Fibroblast of skin of right biceps (primary cell): Measurements from ENCODE around the gene NEURL4.

ENCODE experiments used
- DNase-seq: peaks from one replicate; pipeline ENCODE4 v3.0.0-alpha.2; 2013

Gene NEURL4

DNA sequence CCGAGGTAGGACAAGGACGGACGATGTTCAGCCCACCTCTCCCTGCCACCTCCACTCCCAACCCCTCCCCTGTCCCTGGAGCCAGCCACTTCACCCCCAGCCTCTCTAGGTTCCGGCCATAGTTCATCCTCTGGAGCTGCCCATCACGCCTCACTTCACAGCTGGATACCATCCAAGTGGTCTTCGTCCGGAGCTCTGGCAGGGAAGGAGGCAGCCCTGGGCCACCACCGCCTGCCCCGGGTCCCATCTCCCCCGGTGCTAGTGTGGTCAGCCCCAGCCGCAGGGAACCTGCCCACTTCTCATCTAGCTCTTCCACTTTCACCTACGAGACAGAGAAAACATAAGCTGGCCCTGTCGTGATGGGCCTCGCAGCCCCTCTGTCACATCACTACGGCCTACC, 7.7 kb downstream of the NEURL4 start:
- no peak for DNase-seq

GRCh38 chr17:7318121-7318860, 10.8 kb downstream of the NEURL4 start:
- no peak for DNase-seq

- DNase-seq = no peak
Measured at GRCh38 chr17:7317161-7317803, 11.9 kb downstream of the NEURL4 start.

DNA sequence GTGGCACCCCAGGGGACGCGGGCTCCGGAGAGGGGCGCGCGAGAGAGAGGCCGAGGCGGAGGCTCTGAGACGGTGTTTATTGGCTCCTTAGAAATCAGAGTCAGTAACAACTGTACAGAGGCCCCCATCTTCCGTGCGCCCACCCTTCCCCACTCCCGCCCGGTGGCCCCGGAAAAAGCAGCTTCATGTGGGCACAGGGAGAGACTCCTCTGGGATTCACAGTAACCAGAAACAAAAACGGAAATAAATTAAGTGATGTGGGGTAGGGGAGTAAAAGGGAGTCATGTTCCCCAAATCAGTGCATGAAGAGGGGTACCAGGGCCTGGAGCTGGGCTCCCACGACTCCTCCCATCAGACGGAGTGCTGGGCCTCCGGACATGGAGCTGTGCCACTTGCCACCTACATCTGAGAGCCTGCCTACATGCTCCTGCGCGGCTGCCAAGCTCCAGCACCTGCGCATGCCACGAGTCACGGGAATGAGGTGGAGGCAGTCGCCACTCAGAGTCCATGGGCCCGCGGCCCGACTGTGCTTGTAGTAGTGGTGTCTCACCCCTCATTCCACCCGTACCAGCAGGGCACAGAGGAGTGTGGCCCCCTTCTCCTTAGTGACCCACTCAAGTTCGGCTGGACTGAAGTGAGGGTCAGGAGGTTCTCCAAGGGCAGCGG, 13.4 kb downstream of the NEURL4 start:
- no peak for DNase-seq

DNA sequence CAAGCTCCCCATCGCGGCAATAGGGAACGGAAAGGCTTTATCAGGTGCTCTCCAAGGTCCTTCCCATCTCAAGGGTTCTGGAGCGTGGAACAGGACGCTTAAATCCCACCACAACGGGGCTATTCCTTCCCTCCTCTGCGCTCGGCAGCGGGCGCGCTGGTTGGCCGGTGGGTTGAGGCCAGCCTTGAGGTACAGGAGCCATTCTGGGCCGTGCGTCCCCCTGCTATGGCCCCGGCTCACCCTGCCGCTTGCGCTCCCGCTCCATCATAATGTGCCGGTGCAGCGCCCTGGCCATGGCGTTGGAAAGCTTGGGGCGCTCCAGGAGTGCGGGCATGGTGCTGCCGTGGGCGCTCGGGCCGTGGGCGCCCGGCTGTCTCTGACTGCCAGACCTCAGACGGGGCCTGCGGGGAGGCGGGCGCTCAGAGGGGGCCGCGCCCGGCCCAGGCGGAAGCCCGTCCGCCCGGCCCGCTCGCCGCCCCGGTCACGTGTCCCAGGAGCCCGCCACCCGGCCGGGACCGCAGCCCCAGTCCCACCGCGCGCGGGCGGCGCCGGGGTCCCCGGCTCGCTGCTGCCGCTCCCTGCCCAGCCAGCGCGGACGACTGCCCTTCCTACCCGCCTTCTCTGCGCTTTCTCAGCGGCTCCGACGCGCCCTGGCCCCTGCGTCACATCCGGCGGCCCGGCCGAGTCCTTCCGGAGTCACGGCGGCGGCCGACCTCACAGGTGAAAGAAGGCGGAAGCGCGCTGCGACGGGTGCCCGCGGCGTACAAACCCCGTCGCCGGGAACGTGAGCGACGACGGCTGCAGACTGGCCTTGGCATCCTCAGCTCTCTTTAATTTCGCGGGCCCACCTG, 14.2 kb downstream of the NEURL4 start, which contains the start of gene GPS2:
Gene GPS2 (minus strand): TSS at position 642 of the 851 bp plus-strand sequence. CDS start 308 bp downstream, at position 334.
- peak; percentile 81 for DNase-seq

DNA sequence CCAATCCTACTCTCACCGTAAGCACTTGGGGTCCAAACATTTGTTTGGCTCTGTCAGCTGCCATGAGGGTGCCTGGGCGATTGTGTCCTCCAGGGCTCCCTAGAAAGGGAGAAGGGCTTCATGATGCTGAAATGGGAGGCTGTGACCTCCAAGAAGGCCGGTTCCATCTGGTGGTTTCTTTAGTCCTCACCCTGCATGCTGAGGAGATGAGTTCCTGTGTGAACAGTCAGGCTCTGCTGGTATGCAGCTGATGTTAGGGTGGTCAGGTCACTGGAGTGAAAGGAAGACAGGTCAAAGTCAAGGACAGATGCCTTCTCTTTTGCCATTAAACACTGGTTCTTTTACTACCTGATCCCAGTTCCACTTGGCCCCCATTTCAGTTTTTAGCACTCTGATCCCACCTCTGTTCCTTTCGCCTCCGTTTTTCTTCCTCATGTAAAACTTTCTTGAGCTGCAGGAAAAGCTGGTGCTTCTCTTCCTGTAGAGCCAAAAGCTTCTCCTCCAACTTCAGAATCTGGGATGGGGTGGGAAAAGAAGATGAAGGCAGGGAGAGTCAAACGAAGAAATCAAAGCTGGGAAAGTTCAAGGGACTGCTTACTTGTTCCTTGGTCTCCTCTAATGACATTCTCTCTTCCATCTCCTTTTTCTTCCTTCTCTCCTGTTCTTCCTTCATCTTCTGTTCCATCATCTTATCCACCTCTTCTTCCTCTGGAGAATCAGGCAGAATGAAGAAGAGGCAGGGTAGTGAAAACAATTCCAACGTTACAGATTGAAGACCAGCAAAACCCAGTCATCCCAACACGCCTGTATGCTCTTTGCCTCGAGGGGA, 15.0 kb downstream of the NEURL4 start:
- DNase-seq = peak; percentile 14

GRCh38 chr17:7313088-7313889, 15.8 kb downstream of the NEURL4 start:
- peak; percentile 15 for DNase-seq

DNA sequence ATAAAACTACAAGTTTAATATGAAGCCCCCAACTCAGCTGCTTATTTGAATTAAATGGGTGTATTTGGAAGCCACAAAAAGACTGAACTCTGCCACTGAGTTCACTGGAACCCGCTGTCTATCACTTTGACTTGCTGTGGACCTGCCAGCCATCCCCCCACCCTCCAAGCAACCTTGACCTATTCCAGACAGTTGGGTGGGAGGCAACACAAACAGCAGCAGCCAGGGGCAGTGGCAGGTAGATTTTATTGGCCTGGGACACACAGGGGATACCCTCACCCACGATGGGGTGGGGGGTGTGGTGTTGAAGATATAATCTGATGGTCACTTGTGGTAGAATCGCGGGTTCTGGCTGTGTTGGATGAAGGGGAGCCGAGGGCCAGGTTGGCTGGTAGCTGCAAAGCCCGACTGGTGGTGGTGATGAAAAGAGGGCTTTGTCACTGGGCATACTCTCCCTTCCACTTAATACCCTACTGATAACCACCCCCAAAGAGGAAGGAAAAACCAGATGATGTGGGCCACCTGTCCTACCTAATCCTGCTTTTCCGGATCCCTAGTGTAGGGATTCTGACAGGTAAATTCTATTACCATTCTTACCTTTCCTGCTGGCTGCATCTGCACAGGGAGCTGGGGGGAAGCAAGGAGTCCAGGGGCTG, 16.6 kb downstream of the NEURL4 start:
- DNase-seq = no peak

DNA sequence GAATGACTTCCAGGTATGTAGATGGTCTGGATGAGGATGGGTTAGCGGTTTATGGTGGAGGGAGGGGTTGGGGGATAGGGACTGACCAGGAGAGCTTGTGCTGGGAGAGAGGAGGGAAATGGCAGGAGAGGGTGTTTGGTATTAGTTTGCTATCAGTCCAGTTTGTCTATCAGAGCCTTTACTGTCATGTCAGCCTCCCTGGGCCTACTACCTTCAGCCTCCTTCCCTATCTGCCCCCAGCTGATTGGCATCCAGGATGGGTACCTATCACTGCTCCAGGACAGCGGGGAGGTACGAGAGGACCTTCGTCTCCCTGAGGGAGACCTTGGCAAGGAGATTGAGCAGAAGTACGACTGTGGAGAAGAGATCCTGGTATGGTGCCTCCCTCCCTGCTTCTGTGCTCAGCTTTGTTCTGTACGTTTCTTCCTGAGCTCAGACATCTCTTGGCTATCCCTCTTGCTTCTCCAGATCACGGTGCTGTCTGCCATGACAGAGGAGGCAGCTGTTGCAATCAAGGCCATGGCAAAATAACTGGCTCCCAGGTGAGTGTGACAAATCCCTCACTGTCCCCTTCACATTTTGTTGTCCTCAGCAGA, 17.9 kb downstream of the NEURL4 start:
- no peak for DNase-seq

- DNase-seq = no peak
Measured at GRCh38 chr17:7309628-7310027, 19.5 kb downstream of the NEURL4 start.

GRCh38 chr17:7308625-7309433, 20.3 kb downstream of the NEURL4 start:
- DNase-seq = peak; percentile 82

- DNase-seq = peak; percentile 45
Measured at GRCh38 chr17:7307686-7308624, 21.2 kb downstream of the NEURL4 start.

DNA sequence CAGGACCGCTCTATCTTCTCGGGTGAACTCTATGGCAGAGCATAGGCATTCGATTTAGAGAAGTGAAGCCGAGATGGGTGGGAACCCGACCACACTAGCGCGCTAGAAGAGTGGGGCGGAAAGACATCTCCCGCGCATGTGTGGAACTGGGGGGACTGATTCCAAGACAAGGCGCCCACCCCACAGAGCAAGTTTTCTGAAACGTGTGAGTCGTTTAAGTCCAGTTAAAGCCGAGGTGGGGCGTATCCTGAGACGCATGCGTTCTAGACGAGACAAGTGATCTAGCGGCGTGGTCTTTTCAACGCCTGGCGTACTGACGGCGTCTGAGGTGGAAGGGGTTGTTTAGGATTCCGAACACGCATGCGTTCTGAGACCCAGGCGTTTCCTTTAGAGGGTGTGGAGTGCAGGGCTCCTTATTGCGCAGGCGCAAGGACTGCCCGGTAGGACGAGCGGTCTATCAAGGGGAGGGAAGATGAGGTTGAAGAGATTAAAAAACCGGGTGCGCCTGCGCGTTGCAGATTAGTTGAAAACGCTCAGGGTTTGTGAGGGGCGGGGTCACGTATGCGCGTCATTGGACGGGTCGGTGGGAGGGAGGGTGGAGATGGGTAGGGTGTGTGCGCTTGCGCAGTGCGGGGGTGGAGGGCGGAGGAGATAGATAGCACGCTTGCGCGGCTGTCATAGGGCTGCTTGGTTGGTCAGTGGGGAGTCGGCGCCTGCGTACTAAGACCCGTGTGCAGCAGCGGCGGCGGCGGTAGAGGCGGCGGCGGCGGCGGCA, 22.0 kb downstream of the NEURL4 start, which contains the start of gene EIF5A:
Gene EIF5A (plus strand): TSS at position 718 of the 775 bp plus-strand sequence. CDS start 2,008 bp downstream, outside the sequence.
- peak; percentile 100 for DNase-seq

DNA sequence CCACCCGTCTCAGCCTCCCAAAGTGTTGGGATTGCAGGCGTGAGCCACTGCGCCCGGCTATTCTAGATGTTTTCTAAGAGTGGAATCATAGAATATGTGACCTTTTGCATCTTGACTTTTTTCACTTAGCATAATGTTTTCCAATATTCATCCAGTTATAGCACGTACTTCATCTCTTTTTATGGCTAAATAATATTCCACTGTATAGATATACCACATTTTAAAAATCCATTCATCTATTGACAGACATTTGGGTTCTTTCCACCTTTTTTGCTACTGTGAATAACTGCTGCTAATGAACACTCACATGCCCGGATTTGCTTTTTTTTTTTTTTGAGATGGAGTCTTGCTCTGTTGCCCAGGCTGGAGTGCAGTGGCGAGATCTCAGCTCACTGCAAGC, 25.0 kb downstream of the NEURL4 start:
- no peak for DNase-seq

DNA sequence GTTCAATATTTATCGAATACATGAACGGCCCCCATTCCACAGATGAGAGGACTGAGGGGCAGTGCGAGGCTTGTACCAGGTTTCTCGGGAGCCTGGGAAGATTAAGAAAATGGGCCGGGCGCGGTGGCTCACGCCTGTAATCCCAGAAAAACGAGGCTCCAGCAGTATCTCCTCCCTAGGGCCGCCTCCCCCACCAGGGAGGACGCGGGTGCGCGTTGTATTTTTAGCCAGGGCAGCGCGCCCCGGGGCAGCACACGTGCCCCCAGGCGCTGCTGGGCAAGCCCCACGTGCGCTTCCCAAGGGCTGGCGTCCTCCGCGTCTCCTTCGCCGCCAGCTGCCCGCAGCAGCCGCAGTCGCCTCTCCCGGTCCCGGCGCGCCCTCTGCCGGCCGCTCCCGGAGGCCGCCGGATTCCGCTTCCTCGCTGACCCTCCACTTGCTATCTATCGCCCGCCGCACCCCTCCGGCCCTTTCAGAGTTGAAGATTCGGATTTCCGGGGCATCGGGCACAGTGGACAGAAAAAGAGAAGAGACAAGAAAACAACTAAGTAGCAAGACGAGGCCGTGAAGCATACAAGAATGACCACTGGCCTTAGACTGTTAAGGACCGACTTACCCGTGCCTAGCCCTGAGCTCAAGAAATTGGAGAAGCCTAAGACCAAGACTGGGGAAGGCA, 32.8 kb downstream of the NEURL4 start:
- peak; percentile 70 for DNase-seq
